Activated naive CD4-positive, alpha-beta T cell (primary cell): ENCODE results near the gene CYP2C19.
"Not testable (repeated sequence)": the region's sequence is repeated elsewhere in the genome, so short reads cannot be mapped to it uniquely, and the experiment has no call there.

Source experiments
- DNase-seq, 4 experiments: peaks; one replicate each; lab custom pipeline; 2025; lab: John Stamatoyannopoulos, UW

The CYP2C19 gene

GRCh38 chr10:94879214-94879613 is 116.7 kb downstream of the CYP2C19 start:
- no peak for DNase-seq

DNA sequence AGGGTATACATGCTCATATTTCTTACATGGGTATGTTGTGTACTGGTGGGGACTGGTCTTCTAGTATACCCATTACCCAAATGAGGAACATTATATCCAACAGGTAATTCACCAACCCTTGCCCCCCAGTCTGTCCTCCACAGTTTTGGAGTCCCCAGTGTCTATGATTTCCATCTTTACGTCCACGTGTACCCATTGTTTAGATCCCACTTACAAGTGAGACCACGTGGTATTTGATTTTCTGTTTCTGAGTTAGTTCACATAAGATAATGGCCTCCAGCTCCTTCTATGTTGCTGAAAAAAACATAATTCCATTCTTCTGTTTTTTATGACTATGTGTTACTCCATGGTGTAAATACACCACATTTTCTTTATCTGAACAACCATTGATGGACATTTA is 126.6 kb downstream of the CYP2C19 start:
- no peak for DNase-seq

DNA sequence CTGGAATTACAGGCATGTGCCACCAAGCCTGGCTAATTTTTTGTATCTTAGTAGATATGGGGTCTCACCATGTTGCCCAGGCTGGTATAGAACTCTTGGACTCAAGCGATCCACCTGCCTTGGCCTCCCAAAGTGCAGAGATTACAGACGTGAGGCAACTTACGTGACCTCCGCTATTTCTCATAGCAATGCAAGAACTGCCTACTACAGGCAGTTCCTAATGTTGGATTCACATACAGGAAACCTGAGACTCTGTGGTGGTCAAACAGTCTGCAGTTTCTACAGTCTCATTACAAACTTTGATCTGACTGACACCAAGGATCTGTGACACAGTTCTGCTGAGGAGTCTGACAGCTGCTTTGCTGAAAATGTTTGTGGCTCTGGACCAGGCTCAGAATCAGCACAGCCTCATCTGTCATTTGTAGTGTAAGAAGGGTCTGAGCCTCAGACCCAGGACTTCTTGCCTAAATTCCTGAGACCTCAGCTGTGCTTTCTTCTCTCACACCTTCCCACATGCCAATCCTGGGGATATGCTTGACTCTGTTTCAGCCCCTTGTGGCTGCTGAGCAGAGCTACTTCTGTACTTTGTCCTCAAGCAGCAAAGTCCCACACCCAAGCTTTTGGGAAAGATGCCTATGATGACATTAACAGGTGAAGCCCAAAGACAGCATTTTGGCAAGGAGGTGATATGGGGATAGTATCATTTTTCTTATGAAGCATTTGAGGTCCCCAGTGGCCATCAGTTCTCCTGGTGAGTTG is 128.0 kb downstream of the CYP2C19 start:
- no peak for DNase-seq

DNA sequence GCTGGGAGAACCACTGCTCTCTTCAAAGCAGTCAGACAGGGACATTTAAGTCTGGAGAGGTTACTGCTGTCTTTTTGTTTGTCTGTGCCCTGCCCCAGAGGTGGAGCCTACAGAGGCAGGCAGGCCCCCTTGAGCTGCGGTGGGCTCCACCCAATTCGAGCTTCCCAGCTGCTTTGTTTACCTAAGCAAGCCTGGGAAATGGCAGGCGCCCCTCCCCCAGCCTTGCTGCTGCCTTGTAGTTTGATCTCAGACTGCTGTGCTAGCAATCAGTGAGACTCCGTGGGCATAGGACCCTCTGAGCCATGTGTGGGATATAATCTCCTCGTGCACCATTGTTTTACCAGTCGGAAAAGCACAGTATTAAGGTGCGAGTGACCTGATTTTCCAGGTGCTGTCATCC is 135.9 kb downstream of the CYP2C19 start:
- not testable (repeated sequence) for DNase-seq

- DNase-seq = no peak
Observed at GRCh38 chr10:94902080-94902479, 139.6 kb downstream of the CYP2C19 start.

- no peak for DNase-seq
Observed at GRCh38 chr10:94902570-94902969, 140.1 kb downstream of the CYP2C19 start.
